HCT116 (cell line): ENCODE results near the gene EEF1A2.

ENCODE experiments used
- CTCF ChIP-seq, 3 experiments: fragments of 200-600 bp in 1 of 3; sonication (generic) in 1 of 3; IDR thresholded peaks in 2 of 3; conservative IDR thresholded peaks in 1 of 3; 2 replicates each; pipeline ENCODE4 v1.5.1; 2012 to 2017; ENCODE audit warnings: low read depth in 2 of 3, low read length in 2 of 3, antibody characterized with exemption in 1 of 3, borderline replicate concordance in 1 of 3, control low read depth in 1 of 3, mild to moderate bottlenecking in 1 of 3, mixed read lengths in 1 of 3, mixed run types in 1 of 3, moderate library complexity in 1 of 3; ENCODE audit not compliant: insufficient read depth in 1 of 3
- EGR1 ChIP-seq: IDR thresholded peaks from 2 replicates; pipeline ENCODE4 v1.6.1; 2012; ENCODE audit warnings: low read depth
- POLR2A ChIP-seq: IDR thresholded peaks from 2 replicates; pipeline ENCODE4 v1.7.0; 2011; ENCODE audit warnings: borderline replicate concordance; ENCODE audit not compliant: insufficient read depth, insufficient read length; ENCODE audit errors: extremely low read depth
- POLR2AphosphoS5 ChIP-seq: IDR thresholded peaks from 2 replicates; pipeline ENCODE4 v1.6.1; 2011; ENCODE audit warnings: mild to moderate bottlenecking, low read depth, low read length, moderate library complexity
- SP1 ChIP-seq: IDR thresholded peaks from 2 replicates; pipeline ENCODE4 v1.6.1; 2012; ENCODE audit warnings: low read depth
- TCF7L2 ChIP-seq: IDR thresholded peaks from 2 replicates; pipeline ENCODE4 v1.7.0; 2011; ENCODE audit warnings: borderline replicate concordance, inconsistent platforms; ENCODE audit not compliant: insufficient read depth, insufficient read length; ENCODE audit errors: extremely low read depth
- YY1 ChIP-seq: IDR thresholded peaks from 2 replicates; pipeline ENCODE4 v1.6.1; 2011; ENCODE audit warnings: low read length, low read depth, moderate library complexity, mild to moderate bottlenecking; ENCODE audit not compliant: insufficient replicate concordance; ENCODE audit errors: extremely low read depth
- ZNF274 ChIP-seq: fragments of 200-500 bp; sonication (Bioruptor generic); IDR thresholded peaks from 2 replicates; pipeline ENCODE4 v1.6.1; 2014; ENCODE audit warnings: mild to moderate bottlenecking, low read depth, low read length, inconsistent platforms
- TF ChIP-seq, protein P1 (sequence below): IDR thresholded peaks from 2 replicates; pipeline ENCODE4 v1.6.1; 2012; ENCODE audit warnings: low read depth

DNA sequence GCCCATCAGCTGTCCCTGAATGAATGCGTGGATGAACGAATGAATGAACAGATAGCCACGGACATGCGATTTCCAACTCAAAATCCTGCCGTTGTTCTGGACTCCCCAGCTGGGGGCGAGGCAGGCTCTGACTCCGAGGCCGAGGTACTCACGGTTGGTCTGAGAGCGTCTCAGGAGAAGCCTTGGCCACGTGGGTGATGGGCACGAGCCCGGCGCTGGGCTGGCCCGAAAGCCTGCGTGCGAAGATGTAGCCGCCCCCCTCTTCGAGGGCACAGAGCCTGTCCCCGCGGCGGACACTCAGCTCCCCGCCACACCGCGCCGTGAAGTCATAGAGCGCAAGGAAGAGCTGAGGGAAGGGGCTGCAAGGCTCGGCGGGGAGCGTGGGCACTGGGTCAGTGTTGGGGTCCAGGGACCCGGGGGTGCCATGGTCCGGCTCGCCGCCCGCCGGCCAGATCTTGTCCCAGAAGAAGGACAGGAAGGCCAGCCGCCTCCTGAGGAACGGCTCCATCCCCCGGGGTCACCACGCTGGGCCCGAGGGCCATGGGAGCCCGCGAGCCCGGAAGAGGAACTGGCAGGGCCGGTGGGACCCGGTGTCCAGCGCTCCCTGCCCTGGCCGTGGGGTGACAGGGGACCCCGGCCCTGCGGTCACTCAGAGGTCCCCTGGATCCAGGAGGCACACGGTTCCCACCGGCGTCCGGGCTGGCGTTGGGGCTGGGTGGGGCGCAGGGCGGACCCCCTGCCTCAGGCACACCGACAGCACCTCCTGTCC lies 48.3 kb upstream of the EEF1A2 start:
- TF ChIP-seq, protein P1, sequence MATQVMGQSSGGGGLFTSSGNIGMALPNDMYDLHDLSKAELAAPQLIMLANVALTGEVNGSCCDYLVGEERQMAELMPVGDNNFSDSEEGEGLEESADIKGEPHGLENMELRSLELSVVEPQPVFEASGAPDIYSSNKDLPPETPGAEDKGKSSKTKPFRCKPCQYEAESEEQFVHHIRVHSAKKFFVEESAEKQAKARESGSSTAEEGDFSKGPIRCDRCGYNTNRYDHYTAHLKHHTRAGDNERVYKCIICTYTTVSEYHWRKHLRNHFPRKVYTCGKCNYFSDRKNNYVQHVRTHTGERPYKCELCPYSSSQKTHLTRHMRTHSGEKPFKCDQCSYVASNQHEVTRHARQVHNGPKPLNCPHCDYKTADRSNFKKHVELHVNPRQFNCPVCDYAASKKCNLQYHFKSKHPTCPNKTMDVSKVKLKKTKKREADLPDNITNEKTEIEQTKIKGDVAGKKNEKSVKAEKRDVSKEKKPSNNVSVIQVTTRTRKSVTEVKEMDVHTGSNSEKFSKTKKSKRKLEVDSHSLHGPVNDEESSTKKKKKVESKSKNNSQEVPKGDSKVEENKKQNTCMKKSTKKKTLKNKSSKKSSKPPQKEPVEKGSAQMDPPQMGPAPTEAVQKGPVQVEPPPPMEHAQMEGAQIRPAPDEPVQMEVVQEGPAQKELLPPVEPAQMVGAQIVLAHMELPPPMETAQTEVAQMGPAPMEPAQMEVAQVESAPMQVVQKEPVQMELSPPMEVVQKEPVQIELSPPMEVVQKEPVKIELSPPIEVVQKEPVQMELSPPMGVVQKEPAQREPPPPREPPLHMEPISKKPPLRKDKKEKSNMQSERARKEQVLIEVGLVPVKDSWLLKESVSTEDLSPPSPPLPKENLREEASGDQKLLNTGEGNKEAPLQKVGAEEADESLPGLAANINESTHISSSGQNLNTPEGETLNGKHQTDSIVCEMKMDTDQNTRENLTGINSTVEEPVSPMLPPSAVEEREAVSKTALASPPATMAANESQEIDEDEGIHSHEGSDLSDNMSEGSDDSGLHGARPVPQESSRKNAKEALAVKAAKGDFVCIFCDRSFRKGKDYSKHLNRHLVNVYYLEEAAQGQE = no peak
- no peak for TF ChIP-seq CTCF (IDR thresholded peaks at IDR 0.05 in 2 of 3, conservative IDR thresholded peaks at IDR 0.05 in 1 of 3; ENCODE audit: borderline replicate concordance in 1 of 3, insufficient read depth in 1 of 3, low read depth in 2 of 3, low read length in 2 of 3)
- TF ChIP-seq POLR2AphosphoS5 = no peak
- TF ChIP-seq POLR2A = no peak
- no peak for TF ChIP-seq SP1
- TF ChIP-seq TCF7L2 = no peak
- no peak for TF ChIP-seq YY1
- TF ChIP-seq ZNF274 = no peak
- TF ChIP-seq EGR1 = no peak
